GM21786 (cell line): ENCODE data around the gene PGAP1.

Source experiments
- ATAC-seq: cut with Tn5 transposase; IDR thresholded peaks from one replicate; pipeline ENCODE4 v1.9.1; 2021; ENCODE audit not compliant: unreplicated experiment

PGAP1 gene

GRCh38 chr2:196926562-196927375 lies at the start of gene PGAP1:
TSS of gene PGAP1 (minus strand) at chr2:196926707. CDS start at chr2:196926616, 91 bp downstream.
- peak; percentile 80 for ATAC-seq

GRCh38 chr2:196974970-196975369 lies 48.5 kb upstream of the PGAP1 start:
- ATAC-seq = no peak

GRCh38 chr2:196971574-196972279 lies 45.2 kb upstream of the PGAP1 start:
- ATAC-seq = no peak

GRCh38 chr2:196970099-196970498 lies 43.6 kb upstream of the PGAP1 start:
- no peak for ATAC-seq

GRCh38 chr2:196968516-196968915 lies 42.0 kb upstream of the PGAP1 start:
- ATAC-seq = no peak

- ATAC-seq = no peak
These were observed 41.3 kb upstream of the PGAP1 start for GRCh38 chr2:196967775-196968174.

- no peak for ATAC-seq
These were observed 40.6 kb upstream of the PGAP1 start for GRCh38 chr2:196967116-196967515.

GRCh38 chr2:196966061-196966460 lies 39.6 kb upstream of the PGAP1 start:
- no peak for ATAC-seq

- no peak for ATAC-seq
These were observed 39.1 kb upstream of the PGAP1 start for GRCh38 chr2:196965651-196966050.

GRCh38 chr2:196963961-196964360 lies 37.5 kb upstream of the PGAP1 start:
- ATAC-seq = no peak

- no peak for ATAC-seq
These were observed 36.5 kb upstream of the PGAP1 start for GRCh38 chr2:196963043-196963442.

- no peak for ATAC-seq
These were observed 35.8 kb upstream of the PGAP1 start for GRCh38 chr2:196962325-196962724.

- peak; percentile 99 for ATAC-seq
These were observed 35.4 kb upstream of the PGAP1 start for GRCh38 chr2:196961889-196962288.

- ATAC-seq = no peak
These were observed 33.3 kb upstream of the PGAP1 start for GRCh38 chr2:196959734-196960338.

- ATAC-seq = no peak
These were observed 32.8 kb upstream of the PGAP1 start for GRCh38 chr2:196959281-196959680.

GRCh38 chr2:196957881-196958525 lies 31.5 kb upstream of the PGAP1 start:
- ATAC-seq = no peak

GRCh38 chr2:196957442-196957841 lies 30.9 kb upstream of the PGAP1 start:
- no peak for ATAC-seq

GRCh38 chr2:196956069-196956468 lies 29.6 kb upstream of the PGAP1 start:
- no peak for ATAC-seq

- ATAC-seq = no peak
These were observed 28.5 kb upstream of the PGAP1 start for GRCh38 chr2:196955036-196955435.

- ATAC-seq = no peak
These were observed 27.5 kb upstream of the PGAP1 start for GRCh38 chr2:196954001-196954400.

- no peak for ATAC-seq
These were observed 26.4 kb upstream of the PGAP1 start for GRCh38 chr2:196952936-196953335.
